Fibroblast of skin of left quadriceps (primary cell): ENCODE data around the gene SPOUT1.
A peak's percentile ranks its signal among the peaks of the same experiment; 100 is the strongest.
"Not testable (repeated sequence)": the region's sequence is repeated elsewhere in the genome, so short reads cannot be mapped to it uniquely, and the experiment has no call there.

Source experiments
- DNase-seq, 2 experiments: peaks; one replicate each; pipeline ENCODE4 v3.0.0-alpha.2; 2013; ENCODE audit warnings: low read depth in 2 of 2

SPOUT1 gene, protein sequence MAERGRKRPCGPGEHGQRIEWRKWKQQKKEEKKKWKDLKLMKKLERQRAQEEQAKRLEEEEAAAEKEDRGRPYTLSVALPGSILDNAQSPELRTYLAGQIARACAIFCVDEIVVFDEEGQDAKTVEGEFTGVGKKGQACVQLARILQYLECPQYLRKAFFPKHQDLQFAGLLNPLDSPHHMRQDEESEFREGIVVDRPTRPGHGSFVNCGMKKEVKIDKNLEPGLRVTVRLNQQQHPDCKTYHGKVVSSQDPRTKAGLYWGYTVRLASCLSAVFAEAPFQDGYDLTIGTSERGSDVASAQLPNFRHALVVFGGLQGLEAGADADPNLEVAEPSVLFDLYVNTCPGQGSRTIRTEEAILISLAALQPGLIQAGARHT

DNA sequence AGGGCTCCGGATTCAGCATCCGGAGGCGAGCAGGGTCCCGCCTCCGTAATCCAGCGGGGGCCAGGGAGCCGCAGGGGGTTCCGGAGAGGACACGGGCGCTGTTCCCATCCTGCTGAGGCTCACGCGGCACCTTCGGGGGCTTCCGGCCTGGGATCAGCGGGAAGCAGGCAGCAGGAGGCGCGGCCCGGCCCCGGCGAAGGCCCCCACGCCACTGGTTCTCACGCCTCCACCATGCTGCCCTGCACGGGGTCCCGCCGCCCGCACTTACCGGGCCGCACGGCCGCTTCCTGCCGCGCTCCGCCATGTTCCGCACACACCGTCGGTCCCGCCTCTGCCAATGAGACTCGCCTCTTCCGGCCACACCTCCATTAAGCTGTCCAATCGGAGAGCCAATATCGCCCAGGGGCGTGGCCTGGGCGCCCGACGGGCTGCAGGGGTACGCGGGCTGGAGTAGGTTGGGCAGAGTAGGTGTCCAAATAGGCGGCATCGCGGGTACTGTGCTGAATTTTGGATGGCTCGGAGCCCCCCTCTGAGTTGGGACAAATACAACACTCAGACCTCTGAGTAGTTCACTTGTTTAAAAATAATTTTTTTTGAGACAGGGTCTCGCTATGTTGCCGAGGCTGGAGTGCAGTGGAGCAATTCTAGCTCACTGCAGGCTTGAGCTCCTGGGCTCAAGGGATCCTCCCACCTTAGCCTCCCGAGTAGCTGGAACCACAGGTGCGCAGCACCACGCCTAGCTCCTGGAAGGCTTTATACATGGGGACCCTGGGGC lies at the start of gene SPOUT1:
SPOUT1 (minus strand) TSS at position 318 of the 775 bp plus-strand sequence; CDS start at position 304, 14 bp downstream.
- peak; percentile 76 to 77 for DNase-seq

DNA sequence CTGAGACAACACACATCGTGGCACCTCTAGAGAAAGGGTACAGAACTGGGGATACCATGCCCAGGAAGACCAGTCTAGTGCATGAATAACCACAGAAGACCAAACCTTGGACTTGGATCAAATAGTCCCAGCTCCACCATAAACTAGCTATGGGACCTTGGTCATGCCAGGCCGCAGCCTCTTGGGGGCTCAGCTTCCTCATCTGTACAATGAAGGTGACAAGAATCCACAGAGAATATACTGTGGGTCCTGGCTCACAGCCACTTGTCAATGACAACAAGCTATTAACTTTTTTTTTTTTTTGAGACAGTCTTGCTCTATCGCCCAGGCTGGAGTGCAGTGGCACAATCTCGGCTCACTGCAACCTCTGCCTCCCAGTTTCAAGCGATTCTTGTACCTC lies 48.3 kb upstream of the SPOUT1 start:
- no peak for DNase-seq

DNA sequence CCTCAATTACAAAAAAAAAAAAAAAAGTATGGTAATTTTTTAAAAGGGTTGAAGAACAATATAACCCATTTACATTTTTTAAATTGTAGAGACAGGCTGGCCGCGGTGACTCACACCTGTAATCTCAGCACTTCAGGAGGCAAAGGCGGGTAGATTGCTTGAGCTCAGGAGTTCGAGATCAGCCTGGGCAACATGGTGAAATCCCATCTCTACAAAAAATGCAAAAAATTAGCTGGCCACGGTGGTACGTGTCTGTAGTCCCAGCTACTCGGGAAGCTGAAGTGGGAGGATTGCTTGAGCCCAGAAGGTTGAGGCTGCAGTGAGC lies 41.3 kb upstream of the SPOUT1 start:
- DNase-seq = not testable (repeated sequence)

DNA sequence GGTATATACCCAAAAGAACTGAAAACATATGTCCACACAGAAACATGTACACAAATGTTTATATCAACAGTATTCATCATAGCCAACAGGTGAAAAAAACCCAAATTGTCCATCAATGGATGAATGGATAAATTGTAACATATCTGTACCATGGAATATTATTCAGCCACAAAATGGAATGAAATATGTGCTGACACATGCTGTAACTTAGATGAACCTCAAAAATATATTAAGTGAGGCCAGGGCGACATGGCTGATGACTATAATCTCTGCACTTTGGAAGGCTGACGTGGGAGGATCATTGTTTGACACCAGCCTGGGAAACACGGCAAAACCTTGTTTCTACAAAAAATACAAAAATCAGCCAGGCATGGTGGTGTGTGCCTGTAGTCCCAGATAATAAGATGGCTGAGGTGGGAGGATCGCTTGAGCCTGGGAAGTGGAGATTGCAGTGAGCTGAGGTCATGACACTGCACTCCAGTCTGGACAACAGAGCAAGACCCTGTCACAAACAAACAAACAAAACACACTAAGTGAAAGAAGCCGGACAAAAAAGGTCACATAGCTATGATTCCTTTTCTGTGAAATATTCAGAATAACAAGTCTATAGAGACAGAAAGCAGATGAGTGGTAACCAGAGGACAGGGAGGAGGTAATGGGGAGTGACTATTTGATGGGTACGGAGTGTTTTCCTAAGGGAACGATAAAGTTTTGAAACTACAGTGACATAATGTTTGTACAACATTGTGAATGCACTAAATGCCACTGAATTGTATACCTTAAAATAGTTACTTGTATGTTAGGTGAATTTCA lies 40.7 kb upstream of the SPOUT1 start:
- no peak for DNase-seq

DNA sequence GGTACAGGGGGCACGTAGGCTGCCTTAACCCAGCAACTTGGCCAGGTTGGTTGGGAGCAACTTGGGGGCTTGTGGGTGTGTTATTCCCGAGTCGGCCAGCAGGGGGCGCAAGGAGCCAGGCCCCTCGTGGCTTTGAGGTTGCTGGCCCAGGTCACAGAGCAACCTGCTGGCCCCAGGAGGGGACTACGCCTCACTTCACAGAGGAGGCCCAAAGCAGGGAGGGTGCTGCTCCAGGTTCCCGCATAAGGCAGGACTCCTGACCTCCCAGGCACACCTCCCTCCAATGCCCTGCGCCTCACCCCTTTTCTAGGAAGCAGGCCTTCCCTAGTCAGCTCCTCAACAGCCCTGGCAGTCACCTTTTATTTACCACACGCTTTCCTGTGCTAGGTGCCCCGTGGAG lies 34.1 kb upstream of the SPOUT1 start:
- no peak for DNase-seq

DNA sequence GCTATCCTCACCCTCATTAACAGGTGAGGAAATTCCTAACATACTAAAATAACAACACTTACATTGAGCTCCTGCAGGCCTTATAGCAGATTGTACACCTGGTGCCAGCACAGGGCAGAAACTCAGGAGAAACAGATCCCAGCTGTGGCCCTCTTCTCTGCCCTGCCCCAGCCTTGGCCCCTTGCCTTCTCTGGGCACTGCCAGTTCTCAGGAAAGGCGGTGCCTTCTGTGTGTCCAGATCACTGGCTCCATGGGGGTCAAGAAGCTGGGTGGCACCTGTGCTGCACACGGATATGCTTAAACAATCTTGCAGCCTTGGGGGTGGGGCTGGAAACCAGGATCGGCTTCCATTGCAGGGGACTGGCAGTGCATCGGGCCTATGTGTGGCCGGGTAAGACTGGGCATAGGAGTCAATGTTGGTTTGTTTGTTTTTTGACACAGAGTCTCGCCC lies 32.8 kb upstream of the SPOUT1 start:
- no peak for DNase-seq

DNA sequence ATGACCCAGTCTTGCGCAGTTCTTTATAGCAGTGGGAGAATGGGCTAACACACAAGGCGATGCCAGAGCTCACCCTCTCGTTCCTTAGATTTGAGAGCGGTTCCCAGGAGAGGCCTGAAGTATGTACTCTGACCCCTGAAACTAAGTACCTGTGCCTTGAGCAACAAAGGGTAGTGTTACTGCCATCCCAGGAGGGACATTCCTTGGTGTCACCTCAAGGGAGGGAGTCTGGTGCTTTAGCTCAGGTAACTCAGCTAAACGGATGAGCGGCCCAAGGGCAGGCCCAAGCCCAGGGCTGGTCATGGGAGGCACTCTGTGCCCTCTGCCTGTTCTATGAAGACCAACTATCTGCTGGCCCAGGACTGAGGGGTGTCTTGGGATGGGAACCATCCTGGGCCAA lies 31.9 kb upstream of the SPOUT1 start:
- no peak for DNase-seq

DNA sequence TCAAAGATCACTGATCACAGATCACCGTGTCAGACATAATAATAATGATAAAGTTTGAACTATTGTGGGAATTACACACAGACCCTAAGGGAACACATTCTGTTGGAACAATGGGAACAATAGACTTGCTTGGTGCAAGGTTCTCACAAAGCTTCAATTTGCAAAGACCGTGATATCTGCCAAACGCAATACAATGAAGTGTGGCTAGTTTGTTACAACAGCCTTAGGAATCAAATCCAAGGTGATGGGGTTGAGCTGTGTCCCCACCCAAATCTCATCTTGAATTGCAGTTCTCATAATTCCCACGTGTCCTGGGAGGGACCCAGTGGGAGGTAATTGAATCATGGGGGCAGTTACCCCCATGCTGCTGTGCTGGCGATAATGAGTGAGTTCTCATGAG lies 31.3 kb upstream of the SPOUT1 start:
- DNase-seq = no peak

DNA sequence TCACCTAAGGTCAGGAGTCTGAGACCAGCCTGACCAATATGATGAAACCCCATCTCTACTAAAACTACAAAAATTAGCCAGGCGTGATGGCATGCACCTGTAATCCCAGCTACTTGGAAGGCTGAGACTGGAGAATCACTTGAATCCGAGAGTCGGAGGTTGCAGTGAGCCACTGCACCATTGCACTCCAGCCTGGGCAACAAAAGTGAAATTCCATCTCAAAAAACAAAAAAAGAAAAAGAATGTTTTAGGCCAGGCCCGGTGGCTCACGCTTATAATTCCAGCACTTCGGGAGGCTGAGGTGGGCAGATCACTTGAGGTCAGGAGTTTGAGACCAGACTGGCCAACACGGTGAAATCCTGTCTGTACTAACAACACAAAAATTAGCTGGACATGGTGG lies 28.9 kb upstream of the SPOUT1 start:
- not testable (repeated sequence) for DNase-seq

DNA sequence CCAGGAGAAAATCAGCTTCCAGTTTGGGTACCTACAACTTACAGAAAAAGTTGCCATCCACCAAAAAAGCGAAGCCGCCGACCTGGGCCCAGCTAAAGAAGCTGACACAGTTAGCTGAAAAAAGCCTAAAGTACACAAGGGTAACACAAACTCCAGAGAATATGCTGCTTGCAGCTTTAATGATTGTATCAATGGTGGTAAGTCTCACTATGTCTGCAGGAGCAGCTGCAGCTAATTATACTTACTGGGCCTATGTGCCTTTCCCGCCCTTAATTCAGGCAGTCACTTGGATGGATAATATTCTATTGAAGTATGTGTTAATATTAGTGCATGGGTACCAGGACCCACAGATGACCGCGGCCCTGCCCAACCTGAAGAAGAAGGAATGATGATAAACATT lies 24.9 kb upstream of the SPOUT1 start:
- not testable (repeated sequence) for DNase-seq

DNA sequence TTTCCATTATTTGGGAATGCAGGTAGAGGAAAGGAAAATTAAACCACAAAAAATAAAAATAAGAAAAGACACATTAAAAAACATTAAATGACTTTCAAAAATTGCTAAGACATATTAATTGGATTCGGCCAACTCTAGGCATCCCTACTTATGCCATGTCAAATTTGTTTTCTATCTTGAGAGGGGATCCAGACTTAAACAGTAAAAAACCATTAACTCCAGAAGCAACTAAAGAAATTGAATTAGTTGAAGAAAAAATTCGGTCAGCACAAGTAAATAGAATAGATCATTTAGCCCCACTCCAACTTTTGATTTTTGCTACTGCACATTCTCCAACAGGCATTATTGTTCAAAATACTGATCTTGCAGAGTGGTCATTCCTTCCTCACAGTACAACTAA lies 23.1 kb upstream of the SPOUT1 start:
- DNase-seq = not testable (repeated sequence)

DNA sequence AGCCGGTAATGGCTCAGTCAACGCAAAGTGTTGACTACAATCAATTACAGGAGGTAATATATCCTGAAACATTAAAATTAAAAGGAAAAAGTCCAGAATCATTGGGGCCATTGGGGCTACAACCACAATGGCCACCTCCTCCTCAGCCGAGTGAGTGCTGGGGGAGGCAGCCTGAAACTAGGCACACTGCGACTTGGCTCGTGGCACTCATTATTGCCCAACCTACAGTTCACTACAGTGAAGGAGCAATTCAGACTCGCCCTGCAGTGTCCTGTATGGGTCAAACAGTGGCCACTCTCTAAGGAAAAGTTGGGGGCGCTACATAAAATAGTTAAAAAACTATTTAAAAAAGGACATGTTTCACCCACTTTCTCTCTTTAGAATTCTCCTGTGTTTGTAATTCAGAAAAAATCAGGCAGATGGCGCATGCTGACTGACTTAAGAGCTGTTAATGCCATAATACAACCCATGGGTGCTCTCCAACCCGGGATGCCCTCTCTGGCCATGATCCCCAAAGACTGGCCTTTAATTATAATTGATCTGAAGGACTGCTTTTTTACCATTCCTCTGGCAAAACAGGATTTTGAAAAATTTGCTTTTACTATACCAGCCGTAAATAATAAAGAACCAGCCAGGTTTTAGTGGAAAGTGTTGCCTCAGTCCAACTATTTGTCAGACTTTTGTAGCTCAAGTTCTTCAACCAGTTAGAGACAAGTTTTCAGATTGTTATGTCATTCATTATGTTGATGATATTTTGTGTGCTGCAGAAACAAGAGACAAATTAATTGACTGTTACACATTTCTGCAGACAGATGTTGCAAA lies 22.4 kb upstream of the SPOUT1 start:
- not testable (repeated sequence) for DNase-seq

DNA sequence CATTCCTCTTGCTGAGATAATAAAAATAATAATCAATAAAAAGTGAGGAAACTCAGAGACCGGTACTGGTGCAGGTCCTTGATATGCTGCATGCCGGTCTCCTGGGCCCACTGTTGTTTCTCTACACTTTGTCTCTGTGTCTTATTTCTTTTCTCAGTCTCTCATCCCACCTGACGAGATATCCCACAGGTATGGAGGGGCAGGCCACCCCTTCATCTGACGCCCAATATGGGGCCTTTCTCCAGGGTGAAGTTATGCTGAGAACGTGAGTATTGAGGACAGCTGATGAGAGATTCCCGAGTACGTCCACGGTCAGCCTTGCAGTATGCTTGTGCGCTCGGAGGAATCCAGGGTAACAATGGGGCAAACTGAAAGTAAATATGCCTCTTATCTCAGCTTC lies 21.4 kb upstream of the SPOUT1 start:
- not testable (repeated sequence) for DNase-seq

DNA sequence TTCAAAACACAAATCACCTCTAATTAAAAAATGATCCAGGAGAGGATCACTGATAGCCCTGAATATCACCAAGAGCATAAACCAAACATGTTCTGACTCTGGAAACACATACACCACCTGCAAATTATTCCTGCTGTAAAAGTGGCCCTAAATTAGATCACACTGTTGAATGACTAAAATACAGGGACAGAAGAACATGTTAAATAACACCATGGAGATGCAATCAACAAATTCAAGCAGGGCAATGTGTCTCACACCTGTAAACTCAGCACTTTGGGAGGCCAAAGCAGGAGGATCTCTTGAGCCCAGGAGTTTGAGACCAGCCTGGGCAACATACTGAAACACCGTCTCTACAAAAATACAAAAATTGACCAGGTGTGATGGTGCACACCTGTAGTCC lies 18.2 kb upstream of the SPOUT1 start:
- DNase-seq = no peak

DNA sequence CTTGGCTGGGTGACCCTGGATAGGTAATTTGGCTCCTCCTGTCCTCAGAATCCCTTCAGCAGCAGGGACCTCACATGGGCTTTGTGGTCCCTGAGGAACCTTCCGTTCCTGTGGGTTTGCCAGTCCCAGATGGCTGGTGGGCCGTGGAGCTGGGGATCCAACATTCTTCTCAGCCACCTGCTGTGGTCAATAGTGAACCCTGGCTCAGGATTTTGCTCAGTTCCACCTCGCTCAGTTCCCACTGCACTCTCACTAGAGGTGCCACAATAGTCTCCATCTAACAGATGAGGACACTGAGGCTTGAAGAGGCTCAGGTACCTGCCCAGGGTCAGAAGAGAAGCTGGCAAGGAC lies 17.1 kb upstream of the SPOUT1 start:
- DNase-seq = no peak

DNA sequence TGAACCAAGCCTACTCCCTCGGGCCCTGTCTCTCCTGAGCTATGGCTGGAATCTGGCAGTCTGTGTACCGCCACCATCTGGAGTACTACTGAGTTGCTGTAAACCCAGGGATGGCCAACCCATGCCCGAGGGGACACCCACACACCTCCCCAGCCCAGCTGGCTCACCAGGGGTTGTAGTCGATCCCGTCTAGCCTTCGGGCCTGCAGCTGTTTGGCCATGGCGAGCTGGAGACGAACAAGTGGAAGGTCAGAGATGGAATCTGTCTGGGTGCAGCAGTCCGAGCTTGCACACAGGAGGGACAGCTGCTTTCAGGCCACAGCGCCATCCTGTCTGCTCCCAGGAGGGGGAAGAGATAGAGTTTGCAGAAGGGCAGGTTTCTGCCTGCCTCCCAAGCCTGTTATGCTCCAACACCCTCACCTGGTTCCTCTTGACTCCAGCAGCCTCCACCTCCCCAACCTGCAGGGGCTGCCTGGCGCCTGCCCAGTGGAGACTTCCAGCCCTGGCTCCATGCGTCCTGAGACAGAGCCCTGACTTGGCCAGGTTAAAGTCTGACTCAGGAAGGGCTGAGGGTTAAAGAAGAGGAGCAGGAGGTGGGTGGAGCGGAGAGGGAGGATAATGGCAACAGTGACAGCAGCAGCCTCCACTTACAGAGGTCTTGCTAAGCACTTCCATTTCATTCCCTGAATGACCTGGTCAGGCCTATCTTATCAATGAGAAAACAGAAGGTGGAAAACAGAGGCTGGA lies 15.8 kb upstream of the SPOUT1 start:
- DNase-seq = no peak

DNA sequence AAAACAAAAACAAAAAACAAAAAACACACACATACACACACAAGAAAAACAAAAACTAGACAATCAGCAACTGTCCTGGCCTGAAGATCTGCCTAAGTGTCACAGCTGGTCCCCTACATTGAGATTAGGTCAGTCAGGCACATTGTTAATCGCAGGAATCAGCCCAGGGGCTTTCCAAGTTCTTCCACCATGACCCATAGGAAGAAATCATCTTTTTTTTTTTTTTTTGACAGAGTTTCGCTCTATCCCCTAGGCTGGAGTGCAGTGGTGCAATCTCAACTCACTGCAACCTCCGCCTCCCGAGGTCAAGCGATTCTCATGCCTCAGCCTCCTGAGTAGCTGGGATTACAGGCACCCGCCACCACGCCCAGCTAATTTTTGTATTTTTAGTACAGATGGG lies 13.6 kb upstream of the SPOUT1 start:
- not testable (repeated sequence) for DNase-seq

DNA sequence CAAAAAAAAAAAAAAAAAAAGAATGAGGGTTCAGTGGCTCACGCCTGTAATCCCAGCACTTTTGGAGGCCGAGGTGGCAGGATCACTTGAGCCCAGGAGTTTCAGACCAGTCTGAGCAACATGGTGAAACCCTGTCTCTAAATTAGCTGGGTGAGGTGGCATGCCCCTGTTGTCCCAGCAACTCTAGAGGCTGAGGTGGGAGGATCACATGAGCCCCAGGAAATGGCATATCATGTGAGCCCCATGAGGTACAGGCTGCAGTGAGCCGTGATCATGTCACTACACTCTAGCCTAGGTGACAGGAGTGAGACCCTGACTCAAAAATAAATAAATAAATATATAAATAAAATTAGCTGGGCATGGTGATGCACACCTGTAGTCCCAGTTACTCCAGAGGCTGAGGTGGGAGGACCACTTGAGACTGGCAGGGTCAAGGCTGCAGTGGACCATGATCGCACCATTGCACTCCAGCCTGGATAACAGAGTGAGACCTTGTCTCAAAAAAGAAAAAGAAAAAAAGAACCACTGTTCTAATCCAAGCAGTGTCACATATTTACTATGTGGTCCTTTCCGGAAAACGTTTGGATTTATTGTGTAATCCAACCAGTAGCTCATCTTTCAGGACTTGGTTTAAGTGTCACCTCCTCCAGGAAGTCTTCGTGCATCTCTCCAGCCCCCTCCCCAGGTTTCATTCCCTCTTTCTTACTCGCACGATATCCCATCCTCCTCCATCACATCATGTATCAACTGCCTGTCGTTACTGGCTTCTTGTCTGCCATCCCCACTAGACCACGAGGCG lies 12.3 kb upstream of the SPOUT1 start:
- no peak for DNase-seq

DNA sequence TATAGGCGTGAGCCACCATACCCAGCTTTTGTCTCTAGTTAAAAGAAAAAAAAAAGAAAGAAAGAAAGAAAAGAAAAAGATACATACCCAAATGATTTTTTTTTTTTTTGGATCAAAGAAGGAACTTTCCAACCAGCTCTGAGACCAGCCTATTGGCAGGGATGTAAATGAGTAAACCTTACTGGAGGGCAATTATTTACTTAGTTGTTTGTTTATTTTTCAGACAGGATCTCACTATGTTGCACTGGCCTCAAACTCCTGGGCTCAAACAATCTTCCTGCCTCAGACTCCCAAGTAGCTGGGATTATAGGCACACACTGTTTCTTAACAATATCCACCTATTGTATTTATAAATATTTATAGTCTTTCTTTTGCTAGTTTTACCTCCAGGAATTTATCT lies 10.9 kb upstream of the SPOUT1 start:
- DNase-seq = no peak

DNA sequence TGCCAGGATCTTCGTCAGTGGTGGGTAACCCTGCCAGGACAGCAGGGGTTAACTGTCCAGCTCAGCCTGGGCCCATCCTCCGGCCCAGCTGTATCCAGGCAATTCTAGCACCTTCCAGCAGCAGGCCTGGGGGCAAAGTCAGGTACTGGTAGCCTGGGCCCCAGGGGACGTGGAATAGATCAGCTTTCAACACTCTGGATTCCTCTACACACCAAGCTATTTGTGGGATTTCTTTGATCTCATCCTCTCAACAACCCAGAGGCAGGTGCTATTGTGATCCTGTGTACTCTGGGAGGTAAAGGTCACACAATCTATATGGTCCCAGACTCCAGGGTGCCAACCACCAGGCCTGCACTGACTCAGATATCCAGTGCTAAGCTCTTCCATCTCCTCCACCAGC lies 8.7 kb upstream of the SPOUT1 start:
- no peak for DNase-seq
